ENCODE results near the gene KCNT1.

DNA sequence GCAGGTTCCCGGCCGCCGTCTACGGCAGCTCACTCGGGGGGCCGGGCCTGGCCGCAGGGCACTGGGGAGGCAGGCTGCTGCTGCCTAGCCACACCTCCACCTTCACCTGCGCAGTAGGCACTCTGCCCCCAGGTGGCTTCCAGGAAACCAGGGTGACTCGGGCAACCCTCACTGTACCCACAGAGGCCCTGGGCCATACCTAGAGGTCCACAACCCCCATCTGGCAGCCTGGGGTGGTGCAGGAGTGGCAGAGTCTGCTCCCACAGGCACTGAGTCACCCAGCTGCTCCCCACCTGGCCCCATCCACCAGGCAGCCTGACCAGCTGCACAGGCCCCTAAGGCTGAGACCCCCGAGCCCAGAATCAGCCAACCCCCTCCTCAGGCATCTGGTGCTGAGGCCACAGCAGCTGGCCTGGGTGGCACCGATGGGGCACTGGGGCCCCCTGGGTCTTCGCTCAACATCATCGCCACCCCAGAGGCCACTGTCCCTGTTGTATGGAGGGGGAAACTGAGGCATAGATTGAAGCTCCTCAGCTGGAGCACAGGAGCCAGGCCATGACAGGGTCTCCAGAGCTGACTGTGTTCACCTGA is 70.2 kb downstream of the KCNT1 start:
- TF ChIP-seq, protein P1, sequence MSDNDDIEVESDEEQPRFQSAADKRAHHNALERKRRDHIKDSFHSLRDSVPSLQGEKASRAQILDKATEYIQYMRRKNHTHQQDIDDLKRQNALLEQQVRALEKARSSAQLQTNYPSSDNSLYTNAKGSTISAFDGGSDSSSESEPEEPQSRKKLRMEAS (IDR thresholded peaks at IDR 0.05) = no peak
- TF ChIP-seq TFCP2L1 (CRISPR knock-in tag; IDR thresholded peaks at IDR 0.05) (no peak), MAZ (IDR thresholded peaks at IDR 0.05; ENCODE audit: borderline replicate concordance, low read depth, low read length) (no peak), CEBPB (IDR thresholded peaks at IDR 0.05) (no peak), CHD4 (IDR thresholded peaks at IDR 0.05; ENCODE audit: borderline replicate concordance) (no peak), CTCF (IDR thresholded peaks at IDR 0.05) (no peak), BHLHE40 (IDR thresholded peaks at IDR 0.05; ENCODE audit: low read depth, low read length) (no peak), ZSCAN20 (CRISPR knock-in tag; IDR thresholded peaks at IDR 0.05) (no peak), EHMT2 (IDR thresholded peaks at IDR 0.05; ENCODE audit: low read depth) (no peak)
